LNCaP clone FGC (cell line): ENCODE data around the gene HINFP.

Experiments
- DNase-seq: peaks from one replicate; pipeline ENCODE4 v3.0.0-alpha.2; 2011; ENCODE audit warnings: low read depth
- H3K4me3 ChIP-seq: 2 replicates; pipeline ENCODE4 v1.5.1; 2011; ENCODE audit warnings: mild to moderate bottlenecking, low read depth, low read length, control low read depth
- CTCF ChIP-seq: IDR thresholded peaks from 2 replicates; pipeline ENCODE4 v1.5.1; 2012; ENCODE audit warnings: mild to moderate bottlenecking; ENCODE audit not compliant: control insufficient read depth, insufficient read depth; ENCODE audit errors: extremely low read depth

The HINFP gene

DNA sequence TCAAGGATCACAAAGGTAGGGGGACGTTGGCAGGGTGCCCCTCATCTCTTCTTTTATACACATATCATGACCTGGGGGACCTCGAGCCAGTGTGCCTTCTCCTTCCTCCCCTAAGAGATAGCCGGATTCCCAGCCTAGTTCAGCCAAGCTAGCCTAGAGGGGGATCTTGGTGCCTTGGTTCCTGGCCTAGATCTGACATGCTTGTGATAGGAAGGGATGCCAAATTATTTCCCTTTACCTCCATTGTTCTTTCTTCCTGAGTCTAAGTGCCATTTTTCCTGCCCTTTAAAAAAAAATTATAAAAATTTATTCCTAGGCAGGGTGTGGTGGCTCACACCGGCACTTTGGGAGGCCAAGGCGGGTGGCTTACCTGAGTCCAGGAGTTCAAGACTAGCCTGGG is 7.0 kb upstream of the HINFP start:
- no peak for TF ChIP-seq CTCF
- no peak overlapping the region for H3K4me3 ChIP-seq
- DNase-seq: no peak

- no peak for DNase-seq
- no peak for TF ChIP-seq CTCF
- no peak overlapping the region for H3K4me3 ChIP-seq
These were observed 5.7 kb upstream of the HINFP start for GRCh38 chr11:119115484-119116234.

DNA sequence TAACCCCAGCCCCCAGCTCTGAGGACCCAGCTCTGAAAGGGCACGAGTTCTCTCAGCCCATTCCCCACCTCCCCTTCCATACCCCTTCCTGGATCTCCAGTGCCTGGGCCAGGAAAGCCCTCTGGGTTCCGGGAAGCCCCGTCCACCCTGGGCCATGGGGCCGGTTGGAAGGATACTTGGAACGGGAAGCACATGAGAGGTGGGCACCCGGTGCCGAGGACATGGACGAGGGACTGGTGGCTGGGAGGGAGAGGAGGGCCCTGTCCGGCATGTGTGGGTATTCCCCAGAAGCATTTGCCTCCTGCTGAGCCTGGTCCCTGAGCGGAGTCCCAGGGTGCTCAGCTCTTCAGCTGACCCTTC is 5.2 kb upstream of the HINFP start:
- H3K4me3 ChIP-seq: no peak overlapping the region
- no peak for TF ChIP-seq CTCF
- DNase-seq: no peak

DNA sequence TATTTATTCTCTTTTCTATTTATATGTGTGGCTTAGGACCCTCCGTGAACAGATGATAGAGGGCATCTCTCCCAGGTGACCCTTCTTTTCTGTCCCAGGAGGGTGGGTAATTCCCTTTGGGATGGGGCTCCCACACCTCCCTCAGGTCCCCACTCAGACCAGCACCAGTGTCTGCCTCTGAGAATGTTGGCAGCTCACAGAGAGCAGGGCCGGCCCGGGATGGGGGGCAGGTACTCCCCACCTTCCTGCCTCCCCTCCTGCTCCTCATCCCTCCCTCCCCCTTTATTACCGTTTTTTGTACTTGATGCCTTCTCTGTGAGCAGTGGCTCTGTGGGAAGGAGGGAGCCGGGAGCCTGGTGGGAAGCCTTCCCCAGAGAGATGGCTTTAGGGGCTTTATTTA is 4.8 kb upstream of the HINFP start:
- TF ChIP-seq CTCF: no peak
- DNase-seq: no peak

DNA sequence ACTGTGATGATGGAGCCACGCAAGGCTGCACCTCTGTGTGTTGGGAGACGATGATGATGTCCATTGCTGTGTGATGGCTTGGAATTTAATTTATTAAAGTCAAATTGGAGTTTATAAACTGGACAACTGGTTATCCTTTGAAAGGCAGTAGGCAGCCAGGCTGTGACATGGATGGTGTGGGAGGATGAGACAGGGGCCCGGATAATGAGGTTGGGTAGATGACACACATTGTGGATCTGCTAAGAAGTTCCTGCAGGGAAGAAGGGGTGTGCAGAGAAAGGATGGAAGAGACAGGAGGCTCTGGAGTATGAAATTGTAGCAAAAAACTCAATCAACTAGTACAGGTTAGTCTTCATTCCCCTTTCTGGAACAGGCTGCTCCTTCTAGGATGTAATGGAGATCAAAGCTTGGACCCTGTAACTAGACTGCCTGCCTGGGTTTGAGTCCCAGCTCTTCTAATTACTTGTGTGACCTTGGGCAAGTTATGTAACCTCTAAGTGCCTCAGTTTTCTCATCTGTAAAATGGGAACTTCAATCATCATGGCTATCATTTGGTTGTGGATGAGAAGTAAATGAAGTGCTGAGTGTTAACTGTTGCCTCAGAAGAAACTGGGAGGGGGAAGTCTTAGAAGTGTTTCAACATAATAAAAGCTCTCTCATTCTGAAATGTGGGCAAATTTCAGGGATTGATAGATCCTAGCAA is 4.2 kb upstream of the HINFP start:
- no peak for TF ChIP-seq CTCF
- no peak for DNase-seq
- H3K4me3 ChIP-seq: no peak overlapping the region

More for the DNA sequence above, 4.8 kb upstream of the HINFP start:
- H3K4me3 ChIP-seq: no peak overlapping the region

DNA sequence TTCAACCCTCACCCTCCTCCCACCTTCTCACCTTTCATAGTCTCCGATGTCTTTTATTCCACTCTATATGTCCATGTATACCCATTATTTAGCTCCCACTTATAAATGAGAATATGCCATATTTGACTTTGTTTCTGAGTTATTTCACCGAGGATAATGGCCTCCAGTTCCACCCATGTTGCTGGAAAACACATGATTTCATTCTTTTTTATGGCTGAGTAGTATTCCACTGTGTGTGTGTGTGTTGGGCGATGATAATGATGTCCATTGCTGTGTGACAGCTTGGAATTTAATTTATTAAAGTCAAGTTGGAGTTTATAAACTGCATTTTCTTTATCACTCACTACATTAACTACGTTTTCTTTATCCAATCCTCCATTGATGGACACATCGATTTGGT is 3.2 kb upstream of the HINFP start:
- no peak for TF ChIP-seq CTCF
- no peak for DNase-seq
- no peak overlapping the region for H3K4me3 ChIP-seq
